RWPE1 (cell line): Measurements from ENCODE around the gene TTYH2.

ENCODE experiments used
- CTCF ChIA-PET: fragments of 350-600 bp; sonication (Branson Sonifier 250); formaldehyde crosslinking; extraction: SDS; loops from one replicate; lab custom pipeline; 2021; lab: Yijun Ruan, JAX
- POLR2A ChIA-PET: fragments of 400-600 bp; formaldehyde crosslinking; extraction: SDS; loops from one replicate; lab custom pipeline; 2020; ENCODE audit warnings: antibody characterized with exemption; ENCODE audit not compliant: low non-redundant PET; lab: Yijun Ruan, JAX
- DNase-seq: peaks from one replicate; pipeline ENCODE4 v3.0.0; 2012; ENCODE audit warnings: low spot score
- H3K27ac ChIP-seq: fragments of 450-650 bp; 2 replicates; pipeline ENCODE4 v1.5.1; 2017
- TF ChIP-seq, protein P1 (sequence below): fragments of 450-650 bp; conservative IDR thresholded peaks from 2 replicates; pipeline ENCODE4 v1.5.1; 2017; ENCODE audit warnings: low read depth, mild to moderate bottlenecking

TTYH2 gene

DNA sequence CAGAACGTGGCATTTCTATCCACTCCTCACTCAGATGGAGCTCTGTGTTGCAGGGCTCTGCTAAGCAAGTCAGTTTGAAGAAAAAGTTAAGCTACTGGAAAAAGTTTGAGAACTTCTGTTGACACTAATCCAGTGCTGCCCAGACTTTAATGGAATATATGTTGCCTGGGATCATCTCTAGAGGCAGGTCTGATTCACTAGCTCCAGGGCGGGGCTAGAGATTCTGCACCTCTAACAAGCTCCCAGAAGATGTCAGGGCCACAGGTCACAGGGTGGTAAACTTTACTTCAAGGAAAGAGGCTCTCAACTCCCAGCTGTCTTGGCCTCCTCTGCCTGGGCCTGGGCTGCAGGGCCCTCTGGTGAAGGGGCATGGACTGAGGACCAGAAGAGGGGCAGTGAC is 6.8 kb downstream of the TTYH2 start:
- DNase-seq = no peak
- no peak overlapping the region for H3K27ac ChIP-seq
- ChIA-PET CTCF (interaction anchor here (0.8 kb wide), 1 partner anchor 689 kb away, joined by 4 read pairs; no protein-coding TSS in a partner anchor), POLR2A (no interaction called here)
- TF ChIP-seq, protein P1, sequence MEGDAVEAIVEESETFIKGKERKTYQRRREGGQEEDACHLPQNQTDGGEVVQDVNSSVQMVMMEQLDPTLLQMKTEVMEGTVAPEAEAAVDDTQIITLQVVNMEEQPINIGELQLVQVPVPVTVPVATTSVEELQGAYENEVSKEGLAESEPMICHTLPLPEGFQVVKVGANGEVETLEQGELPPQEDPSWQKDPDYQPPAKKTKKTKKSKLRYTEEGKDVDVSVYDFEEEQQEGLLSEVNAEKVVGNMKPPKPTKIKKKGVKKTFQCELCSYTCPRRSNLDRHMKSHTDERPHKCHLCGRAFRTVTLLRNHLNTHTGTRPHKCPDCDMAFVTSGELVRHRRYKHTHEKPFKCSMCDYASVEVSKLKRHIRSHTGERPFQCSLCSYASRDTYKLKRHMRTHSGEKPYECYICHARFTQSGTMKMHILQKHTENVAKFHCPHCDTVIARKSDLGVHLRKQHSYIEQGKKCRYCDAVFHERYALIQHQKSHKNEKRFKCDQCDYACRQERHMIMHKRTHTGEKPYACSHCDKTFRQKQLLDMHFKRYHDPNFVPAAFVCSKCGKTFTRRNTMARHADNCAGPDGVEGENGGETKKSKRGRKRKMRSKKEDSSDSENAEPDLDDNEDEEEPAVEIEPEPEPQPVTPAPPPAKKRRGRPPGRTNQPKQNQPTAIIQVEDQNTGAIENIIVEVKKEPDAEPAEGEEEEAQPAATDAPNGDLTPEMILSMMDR = no peak

DNA sequence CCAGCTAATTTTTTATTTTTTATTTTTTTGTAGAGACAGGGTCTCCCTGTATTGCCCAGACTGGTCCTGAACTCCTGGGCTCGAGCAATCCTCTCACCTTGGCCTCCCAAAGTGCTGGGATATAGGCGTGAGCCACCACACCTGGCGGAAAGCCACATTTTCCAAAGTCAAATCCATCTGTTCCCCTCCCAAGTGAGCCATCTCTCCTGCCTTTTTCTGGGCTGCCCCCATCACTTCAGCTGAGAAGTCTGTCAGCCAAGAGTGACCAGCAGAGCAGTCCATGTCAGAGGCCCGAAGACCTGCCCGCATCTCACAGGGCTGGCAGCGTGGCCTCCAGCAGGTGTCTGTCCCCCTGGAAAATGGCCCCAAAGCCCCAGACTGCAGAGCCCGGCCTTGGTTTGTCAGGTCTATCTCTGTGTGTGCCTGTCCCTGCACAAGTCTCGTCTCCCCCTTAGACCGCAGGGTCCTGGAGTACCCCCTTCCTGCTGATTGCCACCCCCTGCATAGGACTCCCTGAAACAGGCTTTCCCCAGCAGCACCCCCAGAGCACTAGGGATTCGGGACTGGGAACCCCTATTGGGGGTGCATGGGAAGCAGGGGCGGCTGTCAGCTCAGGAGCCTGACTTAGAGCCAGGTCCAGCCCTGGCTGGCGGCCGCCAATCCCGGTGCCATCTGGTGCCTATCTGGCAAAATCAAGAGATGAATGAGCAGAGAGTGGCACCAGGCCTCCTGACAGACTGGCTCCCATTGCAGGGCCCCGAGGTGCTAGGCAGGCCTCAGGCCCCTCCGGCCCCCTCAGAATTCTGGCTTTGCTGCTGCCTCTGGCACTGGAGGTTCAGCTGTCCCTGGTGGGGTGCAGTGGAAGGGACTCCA is 7.8 kb downstream of the TTYH2 start:
- no peak overlapping the region for H3K27ac ChIP-seq
- TF ChIP-seq, protein P1 = no peak
- ChIA-PET CTCF (interaction anchor here (0.7 kb wide), 1 partner anchor 75 kb away, joined by 3 read pairs; no protein-coding TSS in a partner anchor), POLR2A (no interaction called here)
- no peak for DNase-seq

DNA sequence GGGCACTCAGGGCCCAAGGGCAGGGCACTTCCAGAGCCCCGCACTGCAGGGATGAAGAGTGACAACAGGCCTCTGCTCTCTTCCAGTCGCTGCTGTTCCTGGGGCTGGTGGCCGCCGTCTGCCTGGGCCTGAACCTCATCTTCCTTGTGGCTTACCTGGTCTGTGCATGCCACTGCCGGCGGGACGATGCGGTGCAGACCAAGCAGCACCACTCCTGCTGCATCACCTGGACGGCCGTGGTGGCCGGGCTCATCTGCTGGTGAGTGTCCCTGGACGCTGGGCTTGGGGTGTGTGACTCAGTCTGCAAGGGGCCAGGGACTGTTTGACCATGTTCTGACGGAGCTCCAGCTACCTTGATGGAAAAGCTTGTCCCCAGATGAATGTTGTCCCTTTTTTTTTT is 9.0 kb downstream of the TTYH2 start:
- TF ChIP-seq, protein P1 = no peak
- ChIA-PET CTCF (interaction anchor here (0.7 kb wide), 1 partner anchor 74 kb away, joined by 3 read pairs; no protein-coding TSS in a partner anchor), POLR2A (no interaction called here)
- no peak for DNase-seq
- no peak overlapping the region for H3K27ac ChIP-seq

DNA sequence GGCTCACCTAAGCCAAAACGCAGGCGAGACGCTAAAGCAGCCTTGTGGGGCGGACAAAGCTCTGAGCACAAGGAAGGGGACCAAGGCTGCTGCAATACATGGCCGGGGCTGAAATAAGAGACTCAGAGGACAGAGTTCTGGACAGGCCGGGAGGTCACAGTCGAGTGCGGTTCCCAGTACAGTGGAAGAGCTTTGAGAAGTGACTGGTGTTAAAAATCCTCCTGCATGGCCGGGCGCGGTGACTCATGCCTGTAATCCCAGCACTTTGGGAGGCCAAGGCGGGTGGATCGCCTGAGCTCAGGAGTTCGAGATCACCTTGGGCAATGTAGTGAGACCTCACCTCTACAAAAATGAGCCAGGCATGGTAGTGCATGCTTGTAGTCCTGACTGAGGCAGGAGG is 10.5 kb downstream of the TTYH2 start:
- H3K27ac ChIP-seq = no peak overlapping the region
- CTCF ChIA-PET = no interaction called here
- POLR2A ChIA-PET = no interaction called here
- TF ChIP-seq, protein P1 = no peak
- no peak for DNase-seq

DNA sequence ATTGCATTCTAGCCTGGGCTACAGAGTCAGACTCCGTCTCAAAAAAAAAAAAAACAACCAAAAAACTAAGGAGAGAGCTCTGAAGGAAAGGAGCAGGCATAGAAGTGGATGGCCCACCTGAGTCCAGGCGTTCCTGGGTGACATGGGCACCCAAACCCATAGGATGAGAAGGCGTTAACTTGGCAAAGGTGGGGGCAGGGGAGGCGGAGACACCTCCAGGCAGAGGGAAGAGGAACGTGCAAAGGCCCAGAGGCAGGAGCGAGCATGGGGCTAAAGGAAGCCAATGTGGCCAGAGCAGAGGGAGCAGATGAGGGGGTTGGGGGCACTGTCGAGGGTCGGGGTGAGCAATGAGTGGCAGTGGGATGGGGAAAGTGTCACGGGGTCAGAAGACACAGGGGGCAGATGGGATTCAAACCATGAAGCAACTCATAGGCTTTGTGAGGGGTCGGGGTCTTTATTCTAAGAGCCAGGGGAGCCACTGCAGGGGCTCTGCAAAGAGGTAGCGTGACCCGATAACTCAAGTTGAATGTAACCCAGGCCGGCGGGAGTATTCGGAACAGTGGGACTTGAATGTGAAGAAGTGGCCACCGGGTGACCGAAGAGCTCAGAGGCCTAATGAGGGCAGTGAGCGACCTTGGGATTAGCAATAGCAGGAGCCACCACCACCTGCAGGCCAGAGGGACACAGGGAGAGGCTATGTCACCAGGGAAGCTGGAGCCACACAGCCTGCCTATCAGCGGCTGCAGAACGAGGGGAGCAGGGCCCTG is 11.8 kb downstream of the TTYH2 start:
- POLR2A ChIA-PET = no interaction called here
- CTCF ChIA-PET = no interaction called here
- no peak for DNase-seq
- H3K27ac ChIP-seq = no peak overlapping the region
- TF ChIP-seq, protein P1 = no peak

DNA sequence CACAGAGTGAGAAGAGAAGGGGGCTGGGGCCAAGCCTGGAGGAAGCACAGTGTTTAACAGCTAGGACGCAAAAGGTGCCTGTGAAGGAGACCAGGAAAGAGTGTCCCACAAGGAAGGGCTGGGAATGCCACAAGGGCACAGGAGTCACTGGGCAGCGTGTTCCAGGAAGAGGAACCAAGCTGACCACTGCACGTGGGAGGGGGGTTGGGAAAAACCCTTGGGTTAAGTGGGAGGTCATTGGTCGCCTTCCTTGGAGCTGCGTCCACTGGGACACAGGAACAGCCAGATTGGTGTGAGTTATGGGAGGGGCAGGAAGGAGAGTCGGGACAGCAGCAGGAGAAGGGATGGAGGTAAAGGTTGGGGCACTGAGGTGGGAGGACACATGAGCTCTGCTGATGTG is 12.9 kb downstream of the TTYH2 start:
- CTCF ChIA-PET = no interaction called here

More for the DNA sequence above, 12.9 kb downstream of the TTYH2 start:
- no peak overlapping the region for H3K27ac ChIP-seq
- TF ChIP-seq, protein P1 = no peak
- no peak for DNase-seq
- POLR2A ChIA-PET = no interaction called here
